Embryonic facial prominence (tissue), 1 donor: ENCODE data around the gene UBAP1.
"Not testable (repeated sequence)": the region's sequence is repeated elsewhere in the genome, so short reads cannot be mapped to it uniquely, and the experiment has no call there.

Experiments
- DNase-seq: peaks from one replicate; pipeline ENCODE4 v3.0.0-alpha.2; 2016; ENCODE audit errors: extremely low spot score

The UBAP1 gene

DNA sequence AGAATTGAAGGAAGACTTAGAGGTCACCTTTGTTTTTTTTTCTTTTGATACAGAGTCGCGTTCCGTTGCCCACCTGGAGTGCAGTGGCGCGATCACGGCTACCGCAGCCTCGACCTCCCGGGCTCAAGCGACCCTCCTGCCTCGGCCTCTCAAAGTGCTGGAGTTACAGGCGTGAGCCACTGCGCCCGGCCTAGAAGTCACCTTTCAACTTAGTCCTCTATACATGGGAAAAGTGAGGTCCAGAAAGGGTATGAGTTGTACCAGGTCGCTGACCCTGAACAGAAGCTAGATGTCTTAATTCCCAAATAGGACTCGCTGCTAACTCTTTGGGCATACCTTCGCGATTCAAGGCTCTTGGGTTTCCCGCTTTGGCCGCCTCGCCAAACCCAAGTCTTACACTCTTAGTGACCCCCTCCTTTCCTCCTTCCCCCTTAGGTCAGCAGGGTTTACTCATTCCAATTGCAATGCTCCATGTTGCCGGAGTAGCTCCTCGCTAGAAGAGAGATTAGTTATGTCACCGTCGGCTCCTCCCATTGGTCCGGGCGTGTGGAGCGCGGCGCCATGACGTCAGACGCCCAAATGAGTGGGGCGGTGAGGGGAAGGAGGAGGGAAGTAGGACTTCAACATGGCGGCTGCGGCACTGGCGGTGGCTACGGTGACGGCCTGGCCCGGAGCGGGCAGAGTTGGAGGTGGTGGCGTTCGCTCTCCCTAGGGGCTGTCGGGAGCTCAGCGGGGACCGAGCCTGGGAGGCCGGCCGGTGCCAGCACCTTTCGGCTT, at the start of gene UBAP1:
Gene UBAP1 (plus strand): TSS at position 608 of the 777 bp plus-strand sequence. CDS start 41,872 bp downstream, outside the sequence.
- peak; percentile 99 for DNase-seq

- no peak for DNase-seq
Observed at GRCh38 chr9:34131571-34131970, 47.3 kb upstream of the UBAP1 start.

- DNase-seq = no peak
Observed at GRCh38 chr9:34133436-34133949, 45.4 kb upstream of the UBAP1 start.

DNA sequence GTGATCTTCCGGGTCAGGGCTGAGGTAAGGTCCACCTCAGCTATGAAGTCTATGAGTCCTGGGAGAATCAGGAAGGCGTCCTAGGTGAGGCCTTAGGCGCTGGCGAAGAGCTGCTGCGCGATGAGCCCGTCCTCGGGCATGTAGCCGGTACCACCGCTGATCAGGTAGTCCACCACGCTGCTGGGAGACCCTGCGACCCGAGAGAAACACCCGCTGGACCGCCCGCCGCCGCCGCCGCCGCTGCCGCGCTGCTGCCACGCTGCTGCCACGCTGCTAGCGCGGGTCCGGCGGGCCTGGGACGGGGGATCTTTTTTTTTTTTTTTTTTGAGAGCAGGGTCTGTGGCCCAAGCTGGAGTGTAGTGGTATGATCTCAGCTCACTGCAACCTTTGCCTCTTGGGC, 44.3 kb upstream of the UBAP1 start:
- DNase-seq = no peak

GRCh38 chr9:34138644-34139043, 40.2 kb upstream of the UBAP1 start:
- not testable (repeated sequence) for DNase-seq

GRCh38 chr9:34139477-34140146, 39.2 kb upstream of the UBAP1 start:
- DNase-seq = no peak

GRCh38 chr9:34140853-34141252, 38.0 kb upstream of the UBAP1 start:
- no peak for DNase-seq

- no peak for DNase-seq
Observed at GRCh38 chr9:34143116-34143515, 35.7 kb upstream of the UBAP1 start.

DNA sequence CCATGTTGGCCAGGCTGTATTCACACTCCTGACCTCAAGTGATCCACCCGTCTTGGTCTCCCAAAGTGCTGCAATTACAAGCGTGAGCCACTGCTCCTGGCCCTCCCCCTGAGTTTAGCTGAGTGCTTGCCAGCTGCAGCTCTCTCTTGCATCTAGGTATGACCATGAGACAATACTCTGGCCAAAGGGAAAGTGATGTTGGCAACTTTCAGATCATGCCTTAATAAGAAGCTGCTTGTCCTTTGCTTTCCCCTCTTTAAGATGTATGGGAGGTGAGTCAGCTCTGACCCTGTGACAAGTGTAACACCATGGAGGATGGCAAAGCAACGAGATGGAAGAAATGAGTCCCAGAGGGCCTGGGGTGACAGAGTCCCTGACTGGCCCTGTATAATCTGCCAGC, 33.7 kb upstream of the UBAP1 start:
- no peak for DNase-seq

- no peak for DNase-seq
Observed at GRCh38 chr9:34151398-34151797, 27.4 kb upstream of the UBAP1 start.

GRCh38 chr9:34154057-34154456, 24.8 kb upstream of the UBAP1 start:
- DNase-seq = no peak

DNA sequence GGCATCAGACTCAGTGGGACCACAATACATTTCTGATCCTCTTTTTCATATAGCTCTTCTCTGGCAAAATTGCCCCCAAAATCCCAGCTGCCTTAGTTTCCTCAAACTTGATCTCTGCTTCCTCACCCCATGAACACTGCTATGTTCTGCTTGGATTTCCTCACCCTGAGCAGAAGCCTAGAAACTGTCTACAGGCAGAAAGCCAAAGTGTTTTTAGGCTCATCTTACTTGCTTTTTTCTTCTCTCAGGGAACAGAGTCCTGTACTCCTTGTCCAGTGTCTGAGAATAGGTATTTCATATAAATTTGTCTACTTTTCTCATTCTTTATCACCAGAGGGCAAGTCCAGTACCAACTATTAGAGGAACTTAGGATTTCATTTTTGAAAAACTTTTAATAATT, 21.5 kb upstream of the UBAP1 start:
- no peak for DNase-seq

- no peak for DNase-seq
Observed at GRCh38 chr9:34157898-34158297, 20.9 kb upstream of the UBAP1 start.

DNA sequence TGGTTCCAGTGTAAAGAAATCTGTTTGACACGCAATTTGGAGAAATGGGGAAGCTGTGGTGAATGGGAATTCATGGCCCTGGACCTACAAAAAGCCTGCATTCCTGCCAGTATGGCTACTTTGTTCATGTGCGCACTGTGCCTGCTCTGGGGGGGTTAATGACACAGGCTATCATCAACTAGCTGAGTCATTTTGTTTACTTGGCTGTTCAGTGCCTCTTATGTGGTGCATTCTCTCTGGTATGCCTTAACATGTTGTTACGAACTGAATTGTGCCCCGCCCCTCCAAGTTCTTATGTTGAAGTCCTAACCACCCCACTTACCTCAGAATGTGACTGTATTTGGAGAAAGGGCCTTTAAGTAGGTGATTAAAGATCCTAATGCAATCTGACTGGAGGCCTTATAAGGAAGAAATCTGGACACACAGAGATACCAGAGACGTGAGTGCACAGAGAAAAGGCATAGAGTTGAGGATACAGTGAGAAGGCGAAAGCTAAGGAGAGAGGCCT, 20.4 kb upstream of the UBAP1 start:
- DNase-seq = no peak

DNA sequence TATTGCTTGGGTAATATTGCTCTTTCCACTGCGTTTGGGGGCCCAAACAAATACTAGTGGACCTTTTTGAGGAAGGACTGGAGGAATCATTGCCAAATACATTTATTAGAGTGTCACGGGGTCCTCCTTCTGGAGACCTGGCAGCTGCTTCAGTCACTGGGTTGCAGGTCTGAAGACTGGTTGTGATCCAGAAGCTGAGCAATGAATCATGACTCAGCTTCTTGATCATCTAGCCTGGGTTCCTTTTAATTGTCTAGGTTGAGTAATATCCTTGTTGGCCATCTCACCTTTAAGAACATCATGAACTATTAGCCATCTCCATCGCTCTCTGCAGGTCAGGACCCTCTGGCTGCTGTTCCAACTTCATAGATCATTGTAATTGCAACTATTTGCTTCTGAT, 15.4 kb upstream of the UBAP1 start:
- DNase-seq = no peak

GRCh38 chr9:34169125-34169524, 9.7 kb upstream of the UBAP1 start:
- DNase-seq = no peak

- DNase-seq = no peak
Observed at GRCh38 chr9:34170237-34170991, 8.4 kb upstream of the UBAP1 start.

DNA sequence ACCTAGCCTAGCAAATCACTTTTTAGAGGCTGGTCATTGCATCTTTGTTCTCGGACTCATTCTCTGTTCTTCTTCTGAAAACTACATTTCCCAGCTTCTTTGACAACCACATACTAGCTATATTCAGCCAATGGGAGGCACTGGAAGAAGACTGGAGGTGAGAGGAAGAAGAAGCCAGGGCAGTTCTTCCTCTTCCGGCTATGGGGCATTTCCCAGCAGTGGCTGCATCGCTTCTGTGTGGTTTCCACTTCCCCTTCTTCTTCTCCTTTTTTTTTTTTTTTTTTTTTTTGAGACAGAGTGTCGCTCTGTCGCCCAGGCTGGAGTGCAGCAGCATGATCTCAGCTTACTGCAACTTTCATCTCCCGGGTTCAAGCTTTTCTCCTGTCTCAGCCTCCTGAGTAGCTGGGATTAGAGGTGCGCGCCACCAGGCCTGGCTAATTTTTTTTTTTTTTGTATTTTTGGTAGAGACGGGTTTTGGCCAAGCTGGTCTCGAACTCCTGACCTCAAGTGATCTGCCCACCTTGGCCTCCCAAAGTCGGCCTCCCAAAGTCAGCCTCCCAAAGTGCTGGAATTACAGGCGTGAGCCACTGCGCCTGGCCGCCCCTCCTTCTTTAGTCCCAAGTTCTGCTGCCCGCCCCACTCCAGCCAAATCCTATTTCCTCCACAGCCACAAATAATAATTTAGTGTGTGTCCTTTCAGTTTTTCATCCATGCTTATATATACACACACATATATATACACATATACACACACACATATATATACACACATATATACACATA, 6.9 kb upstream of the UBAP1 start:
- no peak for DNase-seq

- no peak for DNase-seq
Observed at GRCh38 chr9:34176089-34176488, 2.8 kb upstream of the UBAP1 start.

- no peak for DNase-seq
Observed at GRCh38 chr9:34177593-34178435, 1.0 kb upstream of the UBAP1 start.
